Motor neuron (in vitro differentiated cells): ENCODE data around the gene MOB3B. TPM values are rescaled to one million over a fixed set of nuclear protein-coding genes. Genes with fewer than 3 reads are reported as not detected.
A peak's percentile ranks its signal among the peaks of the same experiment; 100 is the strongest.

Source experiments
- ATAC-seq, 8 experiments: fragments of 200-7000 bp; cut with Tn5 transposase; replicated peaks in 6 of 8; 2 replicates each; pipeline ENCODE4 v1.8.0; 2021; ENCODE audit warnings: mild to moderate bottlenecking in 8 of 8, moderate library complexity in 8 of 8
- H3K27ac ChIP-seq, 2 donors: fragments of 250-450 bp; sonication (Bioruptor Pico); 2 replicates each; pipeline ENCODE4 v1.9.0; 2021; ENCODE audit warnings: antibody characterized with exemption in 2 of 2, mild to moderate bottlenecking in 2 of 2, moderate library complexity in 1 of 2
- H3K4me1 ChIP-seq, 2 donors: fragments of 250-450 bp; sonication (Bioruptor Pico); replicated peaks in 1 of 2; 2 replicates each; pipeline ENCODE4 v1.6.1; 2021; ENCODE audit warnings: antibody characterized with exemption in 2 of 2, mild to moderate bottlenecking in 2 of 2, moderate library complexity in 1 of 2
- H3K4me3 ChIP-seq, 5 donors: fragments of 250-450 bp; sonication (Bioruptor Pico); 2 replicates each; pipeline ENCODE4 v1.9.0; 2021; ENCODE audit warnings: antibody characterized with exemption in 5 of 5, mild to moderate bottlenecking in 5 of 5, moderate library complexity in 4 of 5
- WGBS, 10 experiments: fragments of 450-650 bp; shearing (Covaris generic); methylation state at CpG; one replicate each; pipeline ENCODE4 v1.0.0; 2022; 5-methylcytosine and 5-hydroxymethylcytosine counted together
- in situ Hi-C, 9 experiments: fragments of 400-800 bp; cut with MboI; loops; one replicate each; pipeline ENCODE4 v1.15.0; 2021; ENCODE audit warnings: low sequenced_read_pairs in 9 of 9, low pct_unique_long_range_greater_than_20kb in 2 of 9; ENCODE audit not compliant: unreplicated experiment in 9 of 9
- total RNA-seq, 8 experiments: library from RNA; unstranded; fragments of 300-600 nt; gene quantifications; 2 replicates each; pipeline versions ENCODE4 v1.2.3 to v1.2.4, GENCODE V29; 2022

MOB3B gene
- total RNA-seq, 8 experiments from 2014 or later: 3.7 to 13.4 (median 5.2) TPM

DNA sequence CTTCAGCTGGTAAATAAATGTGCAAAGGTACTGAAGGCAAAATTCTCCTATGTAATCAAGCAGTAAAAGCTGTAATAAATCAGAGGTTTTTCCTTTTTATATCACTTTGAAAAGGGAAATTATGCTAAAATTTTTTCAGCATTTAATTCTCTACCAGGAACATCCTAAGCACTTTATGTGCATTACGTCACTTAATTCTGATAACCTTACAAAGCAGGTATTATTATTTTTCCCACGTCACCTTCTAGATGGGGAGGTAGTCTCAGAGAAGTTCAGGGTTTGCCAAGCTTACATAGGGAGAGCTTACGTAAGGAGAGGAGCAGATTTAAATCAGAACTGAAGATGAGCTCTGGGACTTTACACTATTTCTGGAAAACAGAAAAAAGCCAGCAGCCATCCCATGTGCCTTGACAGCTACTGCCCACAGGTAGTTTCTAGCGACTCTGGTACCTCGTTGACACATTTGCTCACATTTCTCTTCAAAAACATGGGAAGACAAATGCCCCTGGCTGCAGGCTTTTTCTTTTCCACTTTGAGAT lies 84.5 kb downstream of the MOB3B start:
- Histone ChIP-seq H3K4me3 (no peak overlapping the region), H3K4me1 (peaks cover 40 to 53% of the 10 kb centered on the region in 2 donors), H3K27ac (peak overlapping the region in 1 of 2 donors; percentile 10)
- peak in 3 of 8 experiments; percentile 5 to 45 (median 10) for ATAC-seq
- in situ Hi-C loops: no loop called here
- WGBS, 10 experiments: 70 to 100% (median 86%) methylated on average over 2 to 5 of the region's 5 CpGs; no CpG with 5 or more reads in 1 of the 10 experiments

GRCh38 chr9:27442464-27442863 lies 87.2 kb downstream of the MOB3B start:
- Histone ChIP-seq H3K4me1 (peaks cover 53 to 75% of the 10 kb centered on the region in 2 donors), H3K4me3 (no peak overlapping the region), H3K27ac (no peak overlapping the region)
- no peak for ATAC-seq
- 61 to 100% (median 90%) methylated on average over 1 to 4 of the region's 4 CpGs; no CpG with 5 or more reads in 1 of the 10 experiments for WGBS, 10 experiments
- in situ Hi-C loops: no loop called here

- WGBS, 10 experiments: 63 to 100% (median 95%) methylated on average over 1 to 4 of the region's 4 CpGs; no CpG with 5 or more reads in 1 of the 10 experiments
- ATAC-seq: no peak
- in situ Hi-C loops: no loop called here
Measured at GRCh38 chr9:27441741-27442070, 87.9 kb downstream of the MOB3B start.

GRCh38 chr9:27440888-27441740 lies 88.5 kb downstream of the MOB3B start:
- peak in 5 of 8 experiments; percentile 20 to 58 (median 36) for ATAC-seq
- H3K4me1 ChIP-seq: peaks cover 43 to 70% of the 10 kb centered on the region in 2 donors
- in situ Hi-C loops: no loop called here
- H3K4me3 ChIP-seq: no peak overlapping the region
- WGBS, 10 experiments: 40 to 100% (median 67%) methylated on average over 1 to 4 of the region's 5 CpGs; no CpG with 5 or more reads in 3 of the 10 experiments
- H3K27ac ChIP-seq: no peak overlapping the region

More at GRCh38 chr9:27441741-27442070, 87.9 kb downstream of the MOB3B start:
- Histone ChIP-seq H3K27ac (no peak overlapping the region), H3K4me1 (peaks cover 49 to 75% of the 10 kb centered on the region in 2 donors), H3K4me3 (no peak overlapping the region)

DNA sequence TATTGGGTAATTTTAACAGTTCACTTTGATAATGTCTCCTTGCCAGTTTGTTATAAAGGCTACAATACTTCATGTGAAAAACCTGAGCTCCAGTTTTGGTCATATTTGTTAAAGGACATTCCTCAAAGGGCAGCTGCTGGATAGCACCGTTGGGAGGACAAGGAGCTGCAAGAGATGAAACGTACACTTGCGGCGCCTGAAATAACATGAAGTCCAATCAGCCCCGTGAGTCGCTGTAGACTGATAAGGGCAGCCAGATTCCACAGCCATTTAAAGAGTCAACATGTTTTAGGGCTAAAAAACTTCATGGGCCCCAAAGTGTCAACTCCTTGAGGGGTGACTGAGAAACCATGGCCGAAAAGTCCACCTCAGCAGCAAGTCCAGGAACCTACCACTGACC lies 91.1 kb downstream of the MOB3B start:
- ATAC-seq: no peak
- WGBS, 10 experiments: 72 to 100% (median 91%) methylated on average over 1 to 6 of the region's 7 CpGs
- Histone ChIP-seq H3K4me3 (no peak overlapping the region), H3K27ac (peak overlapping the region; percentile 58 to 59), H3K4me1 (peaks cover 47 to 72% of the 10 kb centered on the region in 2 donors)
- in situ Hi-C loops: no loop called here

DNA sequence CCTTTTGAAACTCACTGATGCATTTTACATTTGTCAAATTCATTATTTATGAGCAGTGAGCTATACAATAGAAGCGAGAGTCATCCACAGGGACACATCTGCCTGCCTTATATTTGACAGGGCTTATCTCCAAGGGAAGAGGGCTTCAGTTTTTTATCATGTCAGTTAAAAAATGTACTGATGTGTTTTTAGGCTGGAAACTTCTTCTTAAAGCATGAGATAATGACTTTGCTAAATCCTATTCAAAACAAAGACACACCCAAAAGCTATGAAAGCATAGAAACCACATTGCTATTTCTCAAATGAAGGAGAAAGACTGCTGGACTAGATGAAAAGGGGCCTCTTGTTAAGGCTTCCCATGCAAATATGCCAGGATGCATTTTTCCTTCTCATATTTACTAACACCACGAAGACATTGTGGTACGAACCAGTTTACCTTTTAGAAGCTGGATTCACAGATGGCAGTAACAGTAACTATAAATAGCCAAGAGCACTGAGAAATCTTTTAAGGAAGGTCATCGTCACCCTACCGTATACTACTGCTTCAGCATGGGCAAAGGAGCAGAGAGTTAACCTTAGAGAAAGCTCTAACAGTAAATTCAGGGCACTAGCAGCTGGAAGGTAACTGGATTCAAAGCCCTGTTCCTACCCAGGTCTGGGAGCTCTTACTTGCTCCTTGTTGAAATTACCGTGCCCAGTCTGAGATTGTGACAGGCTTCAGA lies 91.8 kb downstream of the MOB3B start:
- H3K4me1 ChIP-seq: peaks cover 49 to 79% of the 10 kb centered on the region in 2 donors
- H3K27ac ChIP-seq: peak overlapping the region; percentile 58 to 59
- WGBS, 10 experiments: 0 to 77% (median 31%) methylated on average over 2 to 6 of the region's 6 CpGs; no CpG with 5 or more reads in 1 of the 10 experiments
- in situ Hi-C loops: no loop called here
- H3K4me3 ChIP-seq: no peak overlapping the region
- ATAC-seq: peak; percentile 40 to 74 (median 69)

DNA sequence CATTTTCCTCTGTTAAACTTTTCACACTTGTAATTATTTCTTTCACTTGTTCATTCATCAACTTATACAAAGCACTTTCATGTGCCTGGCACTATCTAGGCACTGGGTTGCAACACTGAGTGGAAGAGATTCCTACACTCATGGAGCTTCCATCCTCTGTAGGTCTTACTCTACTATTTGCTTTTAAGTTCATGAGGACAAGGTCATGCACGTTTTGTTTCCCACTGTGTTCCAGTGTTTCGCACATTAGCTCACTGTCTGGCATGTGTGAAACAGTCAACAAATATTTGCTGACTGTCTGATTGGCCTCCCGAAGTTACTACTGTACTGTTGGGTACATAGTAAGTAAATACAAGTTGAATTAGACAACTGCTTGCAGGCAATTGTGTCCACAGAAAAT lies 93.4 kb downstream of the MOB3B start:
- peaks cover 59 to 90% of the 10 kb centered on the region in 2 donors for H3K4me1 ChIP-seq
- no peak overlapping the region for H3K27ac ChIP-seq
- no peak overlapping the region for H3K4me3 ChIP-seq
- 0 to 100% (median 78%) methylated on average over 1 to 3 of the region's 3 CpGs for WGBS, 10 experiments
- in situ Hi-C loops: no loop called here
- peak in 1 of 8 experiments; percentile 51 for ATAC-seq

DNA sequence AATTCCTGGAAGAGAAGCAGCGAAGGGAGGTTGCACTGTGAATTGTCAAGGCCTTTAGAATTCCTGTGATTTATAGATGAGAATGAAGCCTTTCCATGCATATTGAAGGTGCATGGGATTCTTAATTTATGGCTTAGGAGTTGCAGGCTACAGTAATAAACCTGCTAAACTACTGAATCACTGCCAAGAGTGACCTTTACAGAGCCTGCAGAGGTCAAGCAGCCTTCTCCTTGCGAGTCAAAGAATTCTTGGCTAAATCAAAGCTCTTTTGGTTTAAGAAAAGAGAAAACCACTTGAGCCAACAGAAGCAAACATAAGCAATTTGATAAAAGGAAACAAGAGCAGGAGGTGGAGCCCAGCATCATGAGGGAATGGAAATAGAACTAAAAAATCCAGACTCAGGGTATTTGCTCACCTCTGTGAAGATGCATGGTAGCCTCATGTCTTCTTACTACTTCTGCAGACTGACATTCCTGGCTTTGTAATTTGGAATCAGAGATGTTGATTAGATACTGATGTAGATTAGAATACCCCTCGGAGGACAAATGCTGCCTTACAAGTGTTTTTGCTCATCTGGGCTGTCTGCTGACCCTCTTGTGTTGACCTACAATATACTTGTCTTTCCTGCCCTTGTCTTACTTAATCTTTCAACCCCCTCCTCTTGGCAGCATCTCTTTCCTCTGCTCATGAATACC lies 95.8 kb downstream of the MOB3B start:
- in situ Hi-C loops: no loop called here
- WGBS, 10 experiments: 0 to 100% (median 43%) methylated on average over 1 to 3 of the region's 3 CpGs; no CpG with 5 or more reads in 2 of the 10 experiments
- ATAC-seq: peak; percentile 4 to 92 (median 77)
- Histone ChIP-seq H3K4me3 (no peak overlapping the region), H3K4me1 (peaks cover 53 to 81% of the 10 kb centered on the region in 2 donors), H3K27ac (peak overlapping the region; percentile 1 to 59)

DNA sequence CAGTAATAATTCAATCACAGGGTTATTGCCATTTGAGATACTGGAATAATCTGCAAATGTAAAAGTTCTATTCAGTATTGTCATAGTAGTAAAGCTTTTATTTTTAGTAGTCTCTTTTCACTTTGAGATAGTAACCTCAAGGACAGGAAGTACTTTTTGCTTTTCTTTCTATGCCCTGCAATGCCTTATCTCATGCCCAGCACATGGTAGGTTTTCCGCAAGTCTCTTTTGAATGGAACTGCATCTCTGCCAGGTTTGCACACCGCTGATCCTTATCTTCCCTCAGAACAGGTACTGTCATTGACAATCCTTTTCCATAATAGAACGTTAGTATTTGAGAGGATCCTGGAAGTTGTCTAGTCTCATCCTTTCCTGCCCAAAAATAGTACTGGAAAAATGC lies 97.3 kb downstream of the MOB3B start:
- H3K27ac ChIP-seq: peak overlapping the region in 1 of 2 donors; percentile 53
- peaks cover 41 to 67% of the 10 kb centered on the region in 2 donors for H3K4me1 ChIP-seq
- no peak for ATAC-seq
- WGBS, 10 experiments: 50 to 100% (median 90%) methylated on average over 1 to 3 of the region's 3 CpGs
- in situ Hi-C loops: no loop called here
- H3K4me3 ChIP-seq: no peak overlapping the region

DNA sequence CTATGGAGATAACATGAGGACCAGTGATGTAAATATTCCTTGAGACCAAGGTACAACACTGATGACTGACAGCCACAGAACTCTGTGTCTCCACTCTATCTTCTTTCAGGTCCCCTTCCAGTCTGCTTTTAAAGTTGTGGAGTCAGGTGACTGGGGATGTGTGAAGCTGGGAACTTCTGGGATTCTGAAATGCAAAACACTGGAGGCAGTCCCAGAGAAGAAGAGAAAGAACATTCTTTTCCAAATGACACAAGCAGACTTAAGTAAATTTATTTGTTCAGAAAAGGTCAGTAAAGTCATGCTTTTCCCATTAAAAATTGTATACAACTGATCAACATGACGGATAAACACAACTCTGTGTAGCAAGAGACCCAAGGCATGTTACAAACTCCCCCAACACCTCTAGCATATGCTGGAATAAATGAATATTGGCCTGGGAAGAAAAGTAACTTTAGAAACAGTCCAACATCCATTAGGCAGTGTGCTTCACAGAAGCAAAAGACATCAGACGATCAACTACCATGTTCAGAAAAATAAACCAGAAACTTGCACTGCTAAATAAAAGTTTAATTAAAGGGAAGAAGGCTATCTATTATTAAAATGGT lies 98.0 kb downstream of the MOB3B start:
- no peak overlapping the region for H3K27ac ChIP-seq
- in situ Hi-C loops: no loop called here
- peaks cover 45 to 67% of the 10 kb centered on the region in 2 donors for H3K4me1 ChIP-seq
- 0 to 100% (median 49%) methylated on average over 1 to 2 of the region's 2 CpGs for WGBS, 10 experiments
- peak in 3 of 8 experiments; percentile 42 to 60 (median 58) for ATAC-seq
- no peak overlapping the region for H3K4me3 ChIP-seq

- 29 to 77% (median 49%) methylated on average over 1 to 5 of the region's 5 CpGs for WGBS, 10 experiments
- H3K4me1 ChIP-seq: peaks cover 52 to 74% of the 10 kb centered on the region in 2 donors
- in situ Hi-C loops: no loop called here
- H3K4me3 ChIP-seq: no peak overlapping the region
- H3K27ac ChIP-seq: no peak overlapping the region
- ATAC-seq: peak in 2 of 8 experiments; percentile 6 to 7
Measured at GRCh38 chr9:27430750-27431535, 98.7 kb downstream of the MOB3B start.
